Measurements from ENCODE around the gene CHD5.

CHD5 gene

GRCh38 chr1:6166221-6166620, 13.9 kb downstream of the CHD5 start:
- H3K4me1 ChIP-seq (ENCODE audit: control insufficient read depth, insufficient read depth, low read length), result no peaks in the 10 kb centered on the region
- no peaks in the 10 kb centered on the region for H3K36me3 ChIP-seq (ENCODE audit: control insufficient read depth, insufficient read depth, low read length)
- no peak overlapping the region for H3K4me3 ChIP-seq (ENCODE audit: low read length)
- no peak overlapping the region for H3K27ac ChIP-seq (ENCODE audit: low read depth, low read length)
- H3K27me3 ChIP-seq (ENCODE audit: control insufficient read depth, insufficient read depth, low read length), result no peaks in the 10 kb centered on the region
- no peak overlapping the region for H3K9ac ChIP-seq (ENCODE audit: low read length)

- Histone ChIP-seq H3K4me1 (ENCODE audit: control insufficient read depth, insufficient read depth, low read length) (no peaks in the 10 kb centered on the region), H3K27me3 (ENCODE audit: control insufficient read depth, insufficient read depth, low read length) (no peaks in the 10 kb centered on the region), H3K4me3 (ENCODE audit: low read length) (no peak overlapping the region), H3K36me3 (ENCODE audit: control insufficient read depth, insufficient read depth, low read length) (no peaks in the 10 kb centered on the region), H3K9ac (ENCODE audit: low read length) (no peak overlapping the region), H3K27ac (ENCODE audit: low read depth, low read length) (no peak overlapping the region)
These were observed 14.6 kb downstream of the CHD5 start for GRCh38 chr1:6165441-6165985.

GRCh38 chr1:6165027-6165426, 15.1 kb downstream of the CHD5 start:
- no peaks in the 10 kb centered on the region for H3K27me3 ChIP-seq (ENCODE audit: control insufficient read depth, insufficient read depth, low read length)

GRCh38 chr1:6163973-6164617, 16.0 kb downstream of the CHD5 start:
- H3K4me1 ChIP-seq (ENCODE audit: control insufficient read depth, insufficient read depth, low read length), result no peaks in the 10 kb centered on the region
- no peaks in the 10 kb centered on the region for H3K36me3 ChIP-seq (ENCODE audit: control insufficient read depth, insufficient read depth, low read length)
- H3K9ac ChIP-seq (ENCODE audit: low read length), result no peak overlapping the region
- H3K27me3 ChIP-seq (ENCODE audit: control insufficient read depth, insufficient read depth, low read length), result no peaks in the 10 kb centered on the region
- H3K27ac ChIP-seq (ENCODE audit: low read depth, low read length), result no peak overlapping the region
- H3K4me3 ChIP-seq (ENCODE audit: low read length), result no peak overlapping the region

More at GRCh38 chr1:6165027-6165426, 15.1 kb downstream of the CHD5 start:
- H3K4me3 ChIP-seq (ENCODE audit: low read length), result no peak overlapping the region
- no peaks in the 10 kb centered on the region for H3K36me3 ChIP-seq (ENCODE audit: control insufficient read depth, insufficient read depth, low read length)
- H3K27ac ChIP-seq (ENCODE audit: low read depth, low read length), result no peak overlapping the region
- no peak overlapping the region for H3K9ac ChIP-seq (ENCODE audit: low read length)
- H3K4me1 ChIP-seq (ENCODE audit: control insufficient read depth, insufficient read depth, low read length), result no peaks in the 10 kb centered on the region

GRCh38 chr1:6163191-6163972, 16.7 kb downstream of the CHD5 start:
- Histone ChIP-seq H3K27ac (ENCODE audit: low read depth, low read length) (no peak overlapping the region), H3K4me1 (ENCODE audit: control insufficient read depth, insufficient read depth, low read length) (no peaks in the 10 kb centered on the region), H3K4me3 (ENCODE audit: low read length) (no peak overlapping the region), H3K36me3 (ENCODE audit: control insufficient read depth, insufficient read depth, low read length) (no peaks in the 10 kb centered on the region), H3K9ac (ENCODE audit: low read length) (no peak overlapping the region), H3K27me3 (ENCODE audit: control insufficient read depth, insufficient read depth, low read length) (no peaks in the 10 kb centered on the region)

GRCh38 chr1:6162773-6163172, 17.3 kb downstream of the CHD5 start:
- Histone ChIP-seq H3K9ac (ENCODE audit: low read length) (no peak overlapping the region), H3K27me3 (ENCODE audit: control insufficient read depth, insufficient read depth, low read length) (no peaks in the 10 kb centered on the region), H3K4me3 (ENCODE audit: low read length) (no peak overlapping the region), H3K4me1 (ENCODE audit: control insufficient read depth, insufficient read depth, low read length) (no peaks in the 10 kb centered on the region), H3K27ac (ENCODE audit: low read depth, low read length) (no peak overlapping the region), H3K36me3 (ENCODE audit: control insufficient read depth, insufficient read depth, low read length) (no peaks in the 10 kb centered on the region)

- Histone ChIP-seq H3K27ac (ENCODE audit: low read depth, low read length) (no peak overlapping the region), H3K9ac (ENCODE audit: low read length) (no peak overlapping the region), H3K27me3 (ENCODE audit: control insufficient read depth, insufficient read depth, low read length) (no peaks in the 10 kb centered on the region)
These were observed 17.8 kb downstream of the CHD5 start for GRCh38 chr1:6162341-6162740.

GRCh38 chr1:6158181-6158580, 21.9 kb downstream of the CHD5 start:
- Histone ChIP-seq H3K4me3 (ENCODE audit: low read length) (no peak overlapping the region), H3K27me3 (ENCODE audit: control insufficient read depth, insufficient read depth, low read length) (peaks cover 3% of the 10 kb centered on the region), H3K36me3 (ENCODE audit: control insufficient read depth, insufficient read depth, low read length) (no peaks in the 10 kb centered on the region), H3K4me1 (ENCODE audit: control insufficient read depth, insufficient read depth, low read length) (no peaks in the 10 kb centered on the region), H3K9ac (ENCODE audit: low read length) (no peak overlapping the region), H3K27ac (ENCODE audit: low read depth, low read length) (no peak overlapping the region)

More at GRCh38 chr1:6162341-6162740, 17.8 kb downstream of the CHD5 start:
- no peaks in the 10 kb centered on the region for H3K4me1 ChIP-seq (ENCODE audit: control insufficient read depth, insufficient read depth, low read length)
- H3K36me3 ChIP-seq (ENCODE audit: control insufficient read depth, insufficient read depth, low read length), result no peaks in the 10 kb centered on the region
- H3K4me3 ChIP-seq (ENCODE audit: low read length), result no peak overlapping the region

GRCh38 chr1:6157528-6158174, 22.5 kb downstream of the CHD5 start:
- Histone ChIP-seq H3K4me3 (ENCODE audit: low read length) (no peak overlapping the region), H3K4me1 (ENCODE audit: control insufficient read depth, insufficient read depth, low read length) (no peaks in the 10 kb centered on the region), H3K36me3 (ENCODE audit: control insufficient read depth, insufficient read depth, low read length) (no peaks in the 10 kb centered on the region), H3K9ac (ENCODE audit: low read length) (no peak overlapping the region), H3K27ac (ENCODE audit: low read depth, low read length) (no peak overlapping the region), H3K27me3 (ENCODE audit: control insufficient read depth, insufficient read depth, low read length) (peaks cover 3% of the 10 kb centered on the region)

GRCh38 chr1:6157132-6157527, 23.0 kb downstream of the CHD5 start:
- Histone ChIP-seq H3K27ac (ENCODE audit: low read depth, low read length) (no peak overlapping the region), H3K27me3 (ENCODE audit: control insufficient read depth, insufficient read depth, low read length) (peaks cover 3% of the 10 kb centered on the region), H3K4me1 (ENCODE audit: control insufficient read depth, insufficient read depth, low read length) (no peaks in the 10 kb centered on the region), H3K36me3 (ENCODE audit: control insufficient read depth, insufficient read depth, low read length) (no peaks in the 10 kb centered on the region), H3K9ac (ENCODE audit: low read length) (no peak overlapping the region), H3K4me3 (ENCODE audit: low read length) (no peak overlapping the region)

GRCh38 chr1:6154525-6155319, 25.4 kb downstream of the CHD5 start:
- no peaks in the 10 kb centered on the region for H3K36me3 ChIP-seq (ENCODE audit: control insufficient read depth, insufficient read depth, low read length)
- H3K9ac ChIP-seq (ENCODE audit: low read length), result no peak overlapping the region
- H3K27me3 ChIP-seq (ENCODE audit: control insufficient read depth, insufficient read depth, low read length), result peaks cover 4% of the 10 kb centered on the region
- H3K4me3 ChIP-seq (ENCODE audit: low read length), result no peak overlapping the region
- no peaks in the 10 kb centered on the region for H3K4me1 ChIP-seq (ENCODE audit: control insufficient read depth, insufficient read depth, low read length)
- H3K27ac ChIP-seq (ENCODE audit: low read depth, low read length), result no peak overlapping the region

GRCh38 chr1:6152882-6153281, 27.2 kb downstream of the CHD5 start:
- Histone ChIP-seq H3K9ac (ENCODE audit: low read length) (no peak overlapping the region), H3K4me3 (ENCODE audit: low read length) (no peak overlapping the region), H3K4me1 (ENCODE audit: control insufficient read depth, insufficient read depth, low read length) (no peaks in the 10 kb centered on the region), H3K27ac (ENCODE audit: low read depth, low read length) (no peak overlapping the region), H3K27me3 (ENCODE audit: control insufficient read depth, insufficient read depth, low read length) (peaks cover 13% of the 10 kb centered on the region), H3K36me3 (ENCODE audit: control insufficient read depth, insufficient read depth, low read length) (no peaks in the 10 kb centered on the region)

All from rectal smooth muscle tissue (tissue), 1 donor.